ENCODE data around the gene LRRC4C.

LRRC4C gene

GRCh38 chr11:41414771-41415440, 44.5 kb downstream of the LRRC4C start:
- DNase-seq (ENCODE audit: low read depth), result no peak

DNA sequence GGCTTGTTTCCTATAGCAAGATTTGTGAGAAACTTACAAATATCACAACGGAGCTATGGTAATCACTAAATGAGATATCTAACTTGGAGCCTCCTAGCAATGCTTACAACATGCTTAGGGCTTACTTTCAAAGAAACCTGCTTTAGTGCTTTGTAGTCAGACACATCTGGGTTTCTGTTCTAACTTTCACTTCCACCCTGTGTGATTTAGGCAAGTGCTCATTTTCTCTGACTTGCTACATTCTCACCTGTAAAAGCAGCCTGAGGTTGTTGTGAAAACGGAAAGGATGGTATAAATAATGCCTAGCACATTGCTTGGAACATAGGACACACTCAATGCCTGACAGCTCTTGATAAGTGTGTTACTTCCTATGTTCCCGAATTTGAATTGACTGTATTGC, 45.6 kb downstream of the LRRC4C start:
- DNase-seq (ENCODE audit: low read depth), result no peak

GRCh38 chr11:41405812-41406211, 53.6 kb downstream of the LRRC4C start:
- DNase-seq (ENCODE audit: low read depth), result no peak

DNA sequence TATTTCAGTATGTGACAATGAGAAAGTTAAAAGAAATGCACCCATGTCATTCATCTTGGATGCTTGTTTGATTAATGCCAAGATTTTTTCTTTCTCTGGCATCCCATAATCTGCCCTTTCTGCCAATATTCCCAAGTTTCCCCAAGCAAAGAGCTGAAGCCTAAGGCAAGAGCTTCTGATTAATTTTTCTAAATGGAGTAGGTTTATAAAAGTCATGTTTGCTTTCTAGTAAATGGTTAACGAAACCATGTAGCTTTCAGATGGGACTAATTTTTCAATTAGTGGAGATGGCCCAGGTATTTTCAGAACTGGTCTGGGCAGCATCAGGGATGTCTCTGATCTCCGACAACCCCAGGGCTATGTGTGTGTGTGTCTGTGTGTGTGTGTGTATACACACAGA, 55.3 kb downstream of the LRRC4C start:
- no peak for DNase-seq (ENCODE audit: low read depth)

- no peak for DNase-seq (ENCODE audit: low read depth)
These were observed 56.0 kb downstream of the LRRC4C start for GRCh38 chr11:41403458-41403857.

GRCh38 chr11:41400819-41401382, 58.6 kb downstream of the LRRC4C start:
- DNase-seq (ENCODE audit: low read depth), result no peak

- DNase-seq (ENCODE audit: low read depth), result no peak
These were observed 59.3 kb downstream of the LRRC4C start for GRCh38 chr11:41400124-41400523.

- DNase-seq (ENCODE audit: low read depth), result no peak
These were observed 60.1 kb downstream of the LRRC4C start for GRCh38 chr11:41399323-41399722.

- DNase-seq (ENCODE audit: low read depth), result no peak
These were observed 61.3 kb downstream of the LRRC4C start for GRCh38 chr11:41398175-41398574.

GRCh38 chr11:41394521-41395195, 64.8 kb downstream of the LRRC4C start:
- no peak for DNase-seq (ENCODE audit: low read depth)

DNA sequence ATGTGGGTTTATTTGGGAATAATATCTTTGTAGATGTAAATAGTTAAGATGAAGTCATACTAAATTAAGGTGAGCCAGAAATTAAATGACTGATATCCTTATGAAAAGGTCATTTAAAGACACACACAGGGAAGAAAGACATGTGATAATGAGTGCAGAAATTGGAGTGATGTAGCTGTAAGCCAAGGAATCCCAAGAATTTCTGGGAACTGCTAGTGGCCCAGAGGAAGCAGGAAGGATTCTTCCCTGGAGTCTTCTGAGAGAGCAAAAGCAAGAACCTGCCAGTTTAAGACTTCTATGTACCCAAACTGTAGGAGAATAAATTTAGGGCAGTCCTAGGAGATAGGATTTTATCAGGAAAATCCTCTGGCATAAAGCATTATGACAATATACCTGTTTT, 66.9 kb downstream of the LRRC4C start:
- DNase-seq (ENCODE audit: low read depth), result no peak

GRCh38 chr11:41389623-41390130, 69.8 kb downstream of the LRRC4C start:
- DNase-seq (ENCODE audit: low read depth), result no peak

- no peak for DNase-seq (ENCODE audit: low read depth)
These were observed 75.1 kb downstream of the LRRC4C start for GRCh38 chr11:41384329-41384728.

DNA sequence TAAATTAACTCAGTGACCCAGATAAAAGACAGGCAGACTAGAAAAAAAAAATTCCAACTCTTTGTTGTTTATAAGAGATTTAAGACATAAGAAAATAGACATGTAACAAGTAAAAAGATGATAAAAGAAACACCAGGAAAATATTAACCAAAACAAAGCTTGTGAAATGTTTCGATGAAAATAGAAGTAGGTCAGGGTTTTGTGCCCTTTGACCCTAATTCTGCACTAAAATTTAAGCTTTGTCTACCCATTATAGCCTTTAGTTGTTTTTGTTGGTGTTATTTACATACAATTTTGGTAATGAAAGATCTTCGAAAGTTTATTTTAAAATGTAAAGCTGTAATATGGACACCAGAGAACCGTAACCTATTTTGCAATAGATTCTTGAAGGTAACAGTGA, 75.7 kb downstream of the LRRC4C start:
- no peak for DNase-seq (ENCODE audit: low read depth)

DNA sequence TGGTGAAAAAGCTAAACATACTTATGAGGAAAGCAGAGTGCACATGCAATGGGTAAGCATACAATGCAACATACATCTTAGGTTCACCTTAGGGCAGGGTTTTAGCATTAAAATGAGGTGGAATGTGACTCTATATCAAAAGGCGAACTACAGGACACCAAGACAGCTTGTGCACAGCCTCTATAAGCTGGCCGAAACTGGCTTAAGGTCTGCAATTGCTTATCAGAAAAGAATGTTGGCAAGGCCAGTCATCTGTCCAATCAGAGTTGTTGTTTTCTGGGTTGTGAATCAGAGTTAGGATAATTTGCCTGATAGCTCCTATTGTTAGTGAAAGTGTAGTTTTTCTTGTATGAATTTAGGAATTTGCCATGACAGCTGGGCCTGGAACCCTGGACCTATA, 76.5 kb downstream of the LRRC4C start:
- no peak for DNase-seq (ENCODE audit: low read depth)

GRCh38 chr11:41379084-41379483, 80.4 kb downstream of the LRRC4C start:
- DNase-seq (ENCODE audit: low read depth), result no peak

- no peak for DNase-seq (ENCODE audit: low read depth)
These were observed 81.6 kb downstream of the LRRC4C start for GRCh38 chr11:41377709-41378394.

DNA sequence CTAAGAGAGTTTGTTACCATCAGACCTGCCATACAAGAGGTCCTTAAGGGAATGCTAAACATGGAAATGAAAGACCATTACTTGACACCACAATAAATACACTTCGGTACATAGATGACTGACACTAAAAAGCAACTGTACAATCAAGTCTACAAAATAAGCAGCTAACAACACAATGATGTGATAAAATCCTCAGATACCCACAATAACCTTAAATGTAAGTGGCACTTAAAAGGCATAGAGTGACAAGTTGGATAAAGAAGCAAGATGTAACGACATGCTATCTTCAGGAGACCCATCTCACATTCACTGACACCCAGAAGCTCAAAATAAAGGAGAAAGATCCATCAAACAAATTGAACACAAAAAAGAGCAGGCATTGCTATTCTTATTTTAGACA, 107.6 kb downstream of the LRRC4C start:
- no peak for DNase-seq (ENCODE audit: low read depth)

DNA sequence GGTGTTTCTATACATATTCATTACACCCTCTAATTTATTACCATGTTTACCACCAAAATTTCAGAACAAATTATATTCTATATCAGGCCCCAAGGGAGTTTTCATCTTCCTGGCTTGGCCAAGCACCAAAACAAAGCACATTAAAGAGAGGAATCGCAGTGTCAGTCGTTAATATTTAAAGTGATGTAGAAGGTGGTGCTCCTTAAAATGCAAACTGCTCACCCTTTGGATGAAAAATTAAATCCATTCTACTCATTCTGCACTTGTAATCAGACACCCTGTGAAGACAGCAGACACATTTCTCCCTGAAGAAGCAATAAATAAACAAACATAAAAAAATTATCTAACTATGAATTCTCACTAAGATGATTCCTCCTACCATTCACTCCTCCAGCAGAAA, 113.4 kb downstream of the LRRC4C start:
- no peak for DNase-seq (ENCODE audit: low read depth)

- no peak for DNase-seq (ENCODE audit: low read depth)
These were observed 125.2 kb downstream of the LRRC4C start for GRCh38 chr11:41334007-41334933.

DNA sequence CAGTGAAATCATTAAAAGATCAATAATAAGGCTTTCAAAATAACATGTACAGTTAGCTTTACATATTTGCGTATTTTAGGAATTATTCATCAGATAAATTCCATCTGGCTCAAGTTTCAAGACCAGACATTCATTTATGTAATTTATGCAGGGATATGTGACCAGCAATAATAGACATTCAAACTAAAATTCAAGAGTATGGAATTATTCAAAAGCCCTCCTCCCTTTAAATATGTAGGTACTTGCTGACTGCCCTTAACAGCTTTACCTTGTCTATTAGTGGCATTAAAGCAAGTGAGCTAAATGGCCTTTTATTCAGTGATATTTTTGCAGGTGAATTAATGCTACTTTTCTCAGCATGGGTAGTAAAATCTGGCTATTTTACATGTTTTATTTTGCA, 126.1 kb downstream of the LRRC4C start:
- DNase-seq (ENCODE audit: low read depth), result no peak

- DNase-seq (ENCODE audit: low read depth), result no peak
These were observed 131.1 kb downstream of the LRRC4C start for GRCh38 chr11:41328324-41328723.

All from activated gamma-delta T cell treated with anti-CD3 and anti-CD28 coated beads, Interleukin-2, amount 50 U/mL, for 16 hours (primary cell).